Stimulated activated CD8-positive, alpha-beta memory T cell treated with anti-CD3 and anti-CD28 coated beads, Interleukin-4, amount 100 ng/mL, for 24 hours (primary cell): ENCODE results near the gene REXO1.
"Not testable (repeated sequence)": the region's sequence is repeated elsewhere in the genome, so short reads cannot be mapped to it uniquely, and the experiment has no call there.

Experiments used
- DNase-seq: peaks from one replicate; pipeline ENCODE4 v3.0.0-alpha.2; 2020; ENCODE audit warnings: low read depth

The REXO1 gene

DNA sequence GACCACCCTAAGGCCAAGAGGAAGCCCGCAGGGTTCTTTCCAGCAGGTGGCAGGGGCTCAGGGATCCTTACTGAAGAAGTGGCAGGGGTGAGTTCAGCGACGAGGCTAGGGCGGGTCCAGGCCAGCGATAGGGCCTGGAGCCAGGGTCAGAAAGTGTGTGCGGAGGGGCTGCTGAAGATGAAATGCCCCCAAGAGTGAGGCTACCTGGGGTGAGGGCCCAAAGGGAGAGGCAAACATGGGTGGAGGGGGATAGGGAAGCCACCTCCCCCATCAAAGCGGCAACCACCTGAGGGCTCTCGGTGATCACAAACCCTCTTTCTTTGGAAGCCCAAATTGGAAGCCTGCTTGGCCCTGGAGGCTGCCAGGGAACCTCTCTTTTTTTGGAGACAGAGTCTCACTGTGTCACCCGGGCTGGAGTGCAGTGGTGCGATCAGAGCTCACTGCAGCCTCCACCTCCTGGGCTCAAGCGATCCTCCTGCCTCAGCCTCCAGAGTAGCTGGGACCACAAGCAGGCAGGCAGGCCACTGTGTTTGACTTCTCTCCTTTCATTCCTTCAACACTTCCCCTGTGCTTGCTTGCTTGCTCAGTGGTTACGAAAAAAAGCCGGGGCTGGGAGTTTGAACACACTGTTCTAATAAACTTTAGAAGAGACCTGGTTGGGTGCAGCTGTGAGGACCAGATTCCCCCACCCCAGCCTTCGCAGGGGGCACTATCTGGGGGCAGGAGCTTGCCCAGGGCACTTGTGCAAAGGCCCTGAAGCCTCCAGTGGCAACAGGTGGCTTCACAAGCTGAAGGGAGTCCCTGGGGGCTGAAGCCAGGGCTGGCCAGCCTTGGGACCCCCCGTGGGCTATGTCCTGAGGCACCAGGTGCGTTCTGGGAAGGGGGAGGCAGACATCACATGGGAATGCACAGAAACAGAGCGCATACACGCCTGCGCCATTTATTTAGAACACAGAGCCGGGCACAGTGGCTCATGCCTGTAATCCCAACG is 34.8 kb downstream of the REXO1 start:
- no peak for DNase-seq

DNA sequence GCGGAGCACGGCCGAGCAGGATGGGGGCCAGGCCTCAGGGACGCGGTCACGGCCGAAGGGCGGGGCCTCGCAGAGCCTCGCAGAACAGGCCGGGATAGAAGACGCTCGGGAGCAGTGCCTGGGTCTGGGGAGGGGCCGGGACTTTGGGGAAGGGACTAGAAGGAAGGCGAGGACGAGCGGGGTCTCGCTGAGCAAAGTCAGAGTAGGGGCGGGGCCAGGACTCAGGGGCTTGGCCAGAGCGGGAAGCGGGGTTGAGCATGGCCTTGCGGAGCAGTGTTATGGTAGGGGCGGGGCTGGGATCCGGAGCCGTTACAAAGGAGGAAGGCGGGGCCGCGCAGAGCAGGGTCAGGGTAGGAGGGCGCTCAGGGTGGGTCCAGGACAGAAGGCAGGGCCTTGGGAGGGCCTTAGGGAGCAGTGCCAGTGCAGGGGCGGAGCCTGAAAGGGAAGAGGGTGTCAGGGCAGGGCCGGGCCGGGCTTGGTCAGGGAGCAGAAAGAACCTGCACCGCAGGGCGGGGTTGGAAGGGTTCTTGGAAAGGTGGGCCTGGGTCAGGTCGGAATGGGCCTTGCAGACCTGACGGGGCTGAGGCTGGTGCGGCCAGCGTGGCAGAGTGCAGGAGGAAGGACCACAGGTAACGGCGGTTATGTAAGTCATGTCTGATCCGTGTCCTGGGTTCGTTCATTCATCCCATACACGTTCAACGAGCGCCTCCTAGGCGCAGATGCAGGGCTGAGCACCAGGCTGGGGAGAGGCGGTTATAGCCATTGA is 35.7 kb downstream of the REXO1 start:
- DNase-seq: peak; percentile 71

DNA sequence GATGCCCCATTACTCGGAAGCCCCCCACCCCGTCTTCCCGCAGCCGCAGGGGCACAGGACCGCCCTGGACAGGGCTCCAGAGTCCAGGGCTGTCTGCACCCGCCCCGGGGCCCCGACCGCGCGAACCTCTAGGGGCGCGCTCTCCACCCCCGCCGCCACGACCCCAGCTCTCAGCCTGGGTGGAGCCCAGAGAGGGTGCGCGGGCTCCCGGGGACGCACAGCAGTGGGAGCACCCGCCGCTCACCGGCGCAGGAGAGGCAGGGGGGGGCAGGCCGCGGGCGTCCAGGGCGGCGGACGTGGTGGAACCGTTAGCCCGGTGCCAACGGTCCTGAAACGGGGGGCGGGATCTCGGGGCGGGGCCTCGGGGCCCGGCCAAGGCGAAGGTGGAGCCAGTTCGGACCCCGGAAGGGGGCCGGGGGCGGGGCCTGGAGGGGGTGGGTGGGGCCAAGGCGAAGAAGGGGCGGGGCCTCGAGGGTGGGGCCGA is 36.3 kb downstream of the REXO1 start, which contains the start of gene ATP8B3:
TSS of gene ATP8B3 (minus strand) at position 335 of the 484 bp plus-strand sequence. CDS start 540 bp downstream, outside the sequence.
- no peak for DNase-seq

DNA sequence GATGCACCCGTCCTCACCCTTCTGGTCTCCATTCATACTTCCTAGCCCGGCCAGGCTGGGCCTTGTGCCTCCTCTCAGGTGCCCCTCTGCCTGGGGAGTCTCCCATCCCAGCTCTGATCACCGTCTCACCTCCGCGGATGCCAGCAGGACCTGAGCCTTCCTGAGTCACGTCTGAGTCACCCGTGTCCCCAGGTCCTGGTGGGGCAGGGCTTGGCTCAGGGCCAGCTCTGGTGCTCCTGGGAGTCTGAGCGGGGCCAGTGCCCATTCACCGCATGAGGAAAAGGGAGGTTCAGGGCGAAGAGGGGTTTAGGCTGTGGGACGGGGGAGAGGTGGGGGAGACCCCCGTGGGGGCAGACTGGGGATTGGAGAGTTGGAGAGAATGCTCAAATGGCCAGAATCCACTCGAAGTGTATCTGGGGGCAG is 36.8 kb downstream of the REXO1 start:
- DNase-seq: peak; percentile 19

DNA sequence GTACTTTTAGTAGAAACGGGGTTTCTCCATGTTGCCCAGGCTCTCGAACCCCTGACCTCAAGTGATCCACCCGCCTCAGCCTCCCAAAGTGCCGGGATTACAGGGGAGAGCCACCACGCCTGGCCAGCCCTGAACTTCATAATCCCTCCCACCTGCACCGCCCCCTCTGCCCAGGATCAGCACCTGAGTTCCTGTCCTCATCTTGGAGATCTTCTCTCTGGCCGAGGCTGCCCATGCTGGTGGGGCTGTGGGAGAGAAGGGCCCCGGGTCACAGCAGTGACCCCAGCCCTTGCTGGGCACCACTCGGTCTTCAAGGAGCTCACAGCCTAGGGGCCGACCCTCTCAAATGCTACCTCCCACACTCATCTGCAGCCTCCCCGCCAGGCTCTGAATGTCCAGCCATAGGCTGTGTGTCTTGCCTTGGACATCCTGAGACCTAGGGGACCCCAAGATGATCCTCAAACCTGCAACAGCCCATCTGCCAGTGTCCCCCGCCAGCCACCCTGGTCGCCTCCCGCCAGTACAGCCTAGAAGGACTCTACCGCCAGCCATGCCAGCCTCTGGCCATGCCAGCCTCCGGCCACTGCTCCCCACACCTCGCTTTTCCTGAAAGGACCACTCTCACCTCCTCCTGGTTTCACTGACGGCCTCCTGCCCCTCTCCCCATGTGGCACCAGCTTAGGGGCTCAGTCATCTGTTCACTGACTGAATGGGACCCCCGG is 37.7 kb downstream of the REXO1 start:
- no peak for DNase-seq

DNA sequence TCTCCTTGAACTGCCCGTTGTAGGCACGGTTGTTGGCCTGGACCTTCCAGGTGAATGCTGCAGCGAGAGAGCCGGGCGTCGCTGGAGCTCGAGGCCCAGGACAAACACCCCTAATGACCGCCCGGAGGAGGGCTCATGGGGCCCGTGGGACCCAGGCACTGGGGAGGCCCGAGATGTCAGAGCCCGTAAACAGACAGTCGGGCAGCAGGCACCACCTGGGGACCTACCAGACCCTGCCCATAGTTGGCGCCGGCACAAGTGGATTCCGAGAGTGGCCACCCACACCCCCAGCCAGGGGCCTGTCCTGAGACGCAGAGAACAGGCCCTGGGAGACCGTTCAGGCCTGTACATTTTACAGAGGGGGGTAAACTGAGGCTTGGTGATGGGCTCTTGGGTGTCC is 38.6 kb downstream of the REXO1 start:
- DNase-seq: no peak

DNA sequence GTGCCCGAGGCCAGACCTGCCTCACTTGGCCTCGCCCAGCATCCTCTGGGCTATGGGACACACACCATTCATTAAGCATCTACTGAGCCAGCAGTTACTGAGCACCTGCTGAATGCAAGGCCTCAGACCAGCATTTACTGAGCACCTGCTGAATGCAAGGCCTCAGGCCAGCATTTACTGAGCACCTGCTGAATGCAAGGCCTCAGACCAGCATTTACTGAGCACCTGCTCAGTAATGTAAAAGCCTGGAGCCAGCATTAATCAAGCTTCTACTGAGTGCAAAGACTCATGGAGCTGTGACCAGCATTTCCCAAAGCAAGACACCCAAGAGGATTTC is 39.9 kb downstream of the REXO1 start:
- no peak for DNase-seq

DNA sequence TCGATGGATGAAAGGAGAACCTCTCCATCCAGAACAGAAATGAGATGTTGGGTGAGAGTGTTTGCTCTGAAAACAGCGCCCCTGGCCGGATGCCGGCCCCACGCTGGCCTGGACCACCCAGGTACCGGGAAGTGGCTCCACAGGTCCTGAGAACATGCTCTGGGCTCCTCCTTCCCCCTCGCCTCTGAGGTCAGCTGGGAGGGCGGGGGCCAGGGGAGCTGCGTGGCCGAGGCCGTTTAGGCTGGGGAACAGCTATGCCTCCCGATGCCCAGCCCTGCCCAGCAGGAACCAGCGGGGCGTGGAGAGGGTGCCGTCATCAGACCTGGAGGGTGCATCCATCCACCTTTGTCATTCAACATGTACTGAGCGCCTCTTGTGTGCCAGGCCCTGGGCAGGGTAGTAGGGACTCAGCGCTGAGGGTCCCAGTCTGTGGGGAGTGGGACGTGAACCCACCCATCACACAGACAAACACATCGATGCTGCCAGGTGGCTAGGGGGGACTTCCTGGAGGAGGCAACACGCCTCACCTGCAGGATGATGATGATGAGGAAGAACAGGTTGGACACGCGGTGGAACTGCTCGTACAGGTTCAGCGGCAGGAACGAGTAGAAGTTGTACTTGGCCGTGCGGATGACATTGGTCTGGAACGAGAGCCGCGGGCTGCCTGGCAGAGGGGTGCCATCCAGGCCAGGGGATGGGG is 40.4 kb downstream of the REXO1 start:
- no peak for DNase-seq

DNA sequence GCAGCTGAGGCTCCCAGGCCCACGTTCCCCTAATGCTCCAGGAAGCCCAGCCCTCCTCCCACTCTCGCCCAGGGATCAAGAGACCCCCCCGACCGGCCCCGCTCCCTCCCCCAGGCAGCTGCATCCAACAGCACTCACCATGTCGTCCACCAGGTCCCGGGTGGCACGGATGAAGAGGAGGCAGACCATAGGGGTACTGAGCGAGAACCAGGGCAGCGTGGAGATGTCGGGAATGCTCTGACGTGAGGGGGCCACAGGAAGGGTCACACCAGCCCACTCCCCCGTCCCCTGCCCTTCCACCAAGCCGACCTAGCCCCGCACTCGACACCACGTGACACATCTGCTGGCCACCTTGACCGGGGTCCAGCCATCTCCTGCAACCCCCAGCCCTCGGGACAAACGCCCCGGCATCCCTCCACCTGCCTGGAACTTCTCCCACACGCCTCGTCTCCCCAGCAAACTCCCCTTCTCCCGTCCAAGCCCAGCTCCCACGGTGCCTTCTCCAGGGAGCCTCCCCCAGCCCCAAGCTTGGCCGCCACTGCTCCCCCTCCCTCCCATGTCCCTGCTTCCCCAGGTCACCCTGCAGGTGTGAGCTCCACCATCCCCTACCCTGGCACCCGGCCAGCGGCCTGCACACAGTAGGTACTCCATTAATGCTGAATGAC is 41.1 kb downstream of the REXO1 start:
- DNase-seq: no peak

DNA sequence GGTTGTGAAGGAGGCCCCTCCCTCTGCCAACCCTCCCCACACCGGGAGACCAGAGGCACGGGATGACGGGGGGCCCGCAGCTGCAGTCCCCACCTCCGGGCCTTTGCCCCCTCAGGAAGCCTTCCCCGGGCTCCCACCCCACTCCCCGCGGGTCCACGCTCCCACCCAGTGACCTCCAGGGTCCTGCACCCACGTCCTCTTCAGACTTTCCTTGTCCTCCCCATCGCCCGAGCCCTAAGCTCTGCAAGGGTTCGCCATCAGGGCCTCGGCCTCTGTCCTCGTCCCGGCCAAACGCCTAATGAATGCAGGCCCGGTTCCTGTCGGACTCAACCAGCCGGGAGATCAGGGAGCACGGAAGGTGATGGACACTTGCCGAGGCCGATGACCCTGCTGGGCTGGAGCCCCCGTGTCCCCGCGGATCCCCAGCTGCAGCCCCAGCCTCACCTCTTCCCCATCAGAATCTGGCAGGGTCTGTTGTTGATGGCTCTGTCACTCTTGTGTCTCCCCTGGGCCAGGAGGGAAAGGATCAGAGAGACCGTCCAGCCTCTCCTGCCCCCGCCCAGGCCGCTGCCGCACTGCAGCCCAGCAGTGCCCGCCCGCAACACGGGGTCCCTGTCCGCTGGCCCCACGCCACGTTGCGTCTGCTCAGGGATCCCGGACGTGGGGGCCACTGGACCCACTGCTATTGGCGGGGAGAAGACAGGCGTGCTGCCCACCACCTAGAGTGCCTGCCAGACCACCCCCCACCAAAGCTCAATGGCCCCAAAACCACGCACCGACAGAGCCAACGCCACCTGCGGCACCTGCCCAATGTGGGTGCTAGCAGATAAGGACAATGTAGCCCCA is 41.9 kb downstream of the REXO1 start:
- no peak for DNase-seq

DNA sequence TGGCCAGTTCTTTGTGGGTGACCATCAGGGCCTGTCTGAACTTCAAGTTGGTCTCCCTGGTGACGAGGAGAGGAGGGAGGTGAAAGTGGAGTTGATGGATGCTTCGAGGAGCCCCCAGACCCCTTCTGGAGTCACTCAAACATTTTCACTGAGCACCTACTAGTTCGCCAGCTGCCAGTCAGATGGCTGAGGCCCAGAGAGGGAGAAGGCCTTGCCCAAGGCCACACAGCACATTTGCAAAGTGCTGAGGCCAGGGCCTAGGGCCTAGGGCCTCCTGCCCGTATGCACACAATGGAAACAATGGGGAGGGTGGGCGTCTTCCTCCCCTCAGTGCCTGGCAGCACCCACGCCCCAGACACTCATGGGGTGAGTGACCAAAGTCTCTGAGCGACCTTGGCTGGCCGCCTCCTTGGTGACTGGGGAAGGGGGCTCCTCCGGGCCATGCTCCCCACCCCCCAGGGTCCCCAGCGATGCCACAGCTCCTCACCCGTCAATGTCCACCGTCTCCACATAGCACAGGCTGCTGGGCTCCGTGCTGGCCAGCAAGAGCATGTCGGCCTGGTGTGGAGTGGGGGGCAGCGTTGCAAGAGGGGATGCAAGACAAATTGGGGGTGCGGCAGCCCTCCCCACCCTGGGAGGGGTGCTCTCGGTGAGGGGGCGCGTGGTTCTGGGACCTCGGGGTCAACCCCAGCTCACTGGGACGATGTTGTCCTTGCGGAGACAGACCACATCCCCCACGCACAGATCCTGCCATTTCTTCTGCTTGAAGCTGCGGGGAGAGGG is 42.7 kb downstream of the REXO1 start:
- DNase-seq: no peak

DNA sequence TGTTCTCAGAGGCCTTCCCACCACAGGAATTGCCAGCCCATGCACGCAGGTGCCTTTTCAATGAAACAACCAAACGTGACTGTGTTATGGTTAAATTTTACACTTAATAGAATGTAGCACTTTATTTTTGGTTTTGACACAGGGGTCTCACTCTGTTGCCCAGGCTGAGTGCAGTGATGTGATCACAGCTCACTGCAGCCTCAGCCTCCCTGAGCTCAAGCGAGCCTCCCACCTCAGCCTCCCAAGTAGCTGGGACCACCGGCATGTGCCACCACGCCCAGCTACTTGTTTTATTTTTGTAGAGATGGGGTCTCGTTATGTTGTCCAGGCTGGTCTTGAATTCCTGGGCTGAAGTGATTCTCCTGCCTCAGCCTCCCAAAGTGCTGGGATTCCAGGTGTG is 43.4 kb downstream of the REXO1 start:
- no peak for DNase-seq

DNA sequence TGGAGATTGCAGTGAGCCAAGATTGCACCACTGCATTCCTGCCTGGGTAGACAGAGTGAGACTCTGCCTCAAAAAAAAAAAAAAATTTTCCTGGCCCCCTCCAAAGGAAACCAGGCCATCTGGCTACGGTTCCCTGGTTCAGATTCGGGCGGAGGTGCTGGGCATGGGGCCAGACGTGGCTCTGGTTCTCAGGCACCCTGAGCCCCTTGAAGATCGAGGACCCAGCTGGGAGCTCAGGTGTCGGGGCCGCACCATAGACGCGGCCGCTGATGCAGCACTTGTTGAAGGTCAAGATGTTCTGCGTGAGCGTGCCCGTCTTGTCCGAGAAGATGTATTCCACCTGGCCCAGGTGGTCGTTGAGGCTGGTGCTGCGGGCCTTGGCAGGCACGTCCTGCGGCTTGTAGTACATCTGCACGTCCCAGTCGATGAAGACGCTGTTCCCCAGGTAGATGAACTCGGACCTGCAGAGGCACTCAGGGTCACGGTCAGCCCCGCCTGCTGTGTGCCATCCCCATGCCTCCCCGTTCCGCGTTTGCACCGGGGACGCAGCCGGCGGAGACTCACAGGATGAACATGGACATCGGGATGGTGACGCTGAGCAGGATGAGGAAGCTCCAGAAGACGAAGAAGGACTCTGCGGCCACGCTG is 48.5 kb downstream of the REXO1 start:
- no peak for DNase-seq

DNA sequence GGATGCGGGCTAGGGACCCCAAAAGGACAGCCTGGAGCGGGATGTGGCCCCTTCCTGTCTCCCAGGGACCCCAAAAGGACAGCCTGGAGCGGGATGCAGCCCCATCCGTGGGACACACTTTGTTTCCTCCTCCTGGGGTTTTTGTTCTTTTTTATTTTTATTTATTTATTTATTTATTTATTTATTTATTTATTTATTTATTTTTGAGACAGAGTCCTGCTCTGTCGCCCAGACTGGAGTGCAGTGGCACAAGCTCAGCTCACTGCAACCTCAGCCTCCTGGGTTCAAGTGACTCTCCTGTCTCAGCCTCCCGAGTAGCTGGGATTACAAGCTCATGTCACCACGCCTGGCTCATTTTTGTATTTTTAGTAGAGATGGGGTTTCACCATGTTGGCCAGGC is 51.0 kb downstream of the REXO1 start:
- not testable (repeated sequence) for DNase-seq

DNA sequence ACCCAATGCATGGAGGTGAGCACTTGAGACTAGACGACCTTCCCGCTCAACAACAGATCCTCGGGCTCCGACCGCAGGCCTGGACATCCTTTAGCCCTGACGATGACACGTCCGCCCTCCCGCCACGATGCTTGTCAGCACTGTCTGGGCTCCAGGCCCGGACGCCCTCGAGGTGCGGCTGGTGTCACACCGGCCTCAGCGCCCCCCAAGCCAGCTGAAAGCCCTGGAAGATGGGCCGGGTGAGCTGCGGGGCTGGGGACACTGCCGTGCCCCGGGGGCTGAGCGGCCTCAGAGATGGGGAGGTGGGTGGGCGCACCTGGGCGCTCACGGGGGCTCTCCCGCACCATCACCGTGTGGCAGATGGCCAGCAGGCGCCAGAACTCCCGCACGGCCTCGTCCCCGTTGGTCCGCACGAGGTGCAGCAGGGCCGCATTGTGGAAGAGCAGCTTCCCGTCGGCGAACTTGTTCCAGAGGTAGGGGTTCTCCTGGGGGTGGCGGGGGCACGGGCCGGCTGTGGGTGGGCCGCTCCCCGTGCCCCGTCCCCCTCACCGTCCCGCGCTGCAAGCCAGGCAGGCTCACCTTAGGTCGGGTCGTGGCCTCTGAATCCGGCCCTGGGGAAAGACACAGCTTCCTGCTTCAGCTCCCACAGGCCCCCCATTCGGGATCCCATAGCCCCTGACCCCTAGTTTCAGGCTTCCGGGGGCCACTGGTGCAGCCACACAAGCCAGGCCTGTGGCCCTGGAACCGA is 51.7 kb downstream of the REXO1 start:
- DNase-seq: no peak

DNA sequence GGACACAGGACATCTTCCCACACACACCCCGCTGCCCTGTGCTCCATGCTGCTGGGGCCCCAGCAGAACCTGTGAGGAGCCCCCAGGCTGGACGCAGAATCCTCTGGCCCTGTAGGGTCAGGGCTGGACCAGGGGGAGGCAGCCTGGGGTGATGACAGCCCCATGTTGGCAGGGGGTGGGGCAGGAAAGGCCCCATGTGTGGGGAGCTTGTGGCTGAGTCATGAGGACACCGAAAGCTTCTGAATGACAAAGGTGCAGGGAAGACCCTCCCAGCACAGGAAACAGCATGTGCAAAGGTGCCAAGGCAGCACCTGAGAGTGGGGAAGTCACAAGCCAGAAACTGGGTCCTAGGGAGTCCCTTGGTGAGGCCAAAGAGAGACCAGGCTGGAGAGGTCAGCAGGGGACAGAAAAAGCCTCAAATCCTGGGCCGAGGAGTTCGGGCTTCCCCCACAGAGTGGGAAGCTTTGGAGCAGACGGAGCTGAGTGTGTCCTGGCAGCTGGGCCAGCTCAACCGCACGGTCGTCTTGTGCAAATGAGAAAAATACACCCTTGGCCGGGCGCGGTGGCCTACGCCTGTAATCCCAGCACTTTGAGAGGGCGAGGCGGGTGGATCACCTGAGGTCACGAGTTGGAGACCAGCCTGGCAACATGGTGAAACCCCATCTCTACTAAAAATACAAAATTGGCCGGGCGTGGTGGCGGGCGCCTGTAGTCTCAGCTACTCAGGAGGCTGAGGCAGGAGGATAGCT is 53.7 kb downstream of the REXO1 start:
- DNase-seq: no peak

DNA sequence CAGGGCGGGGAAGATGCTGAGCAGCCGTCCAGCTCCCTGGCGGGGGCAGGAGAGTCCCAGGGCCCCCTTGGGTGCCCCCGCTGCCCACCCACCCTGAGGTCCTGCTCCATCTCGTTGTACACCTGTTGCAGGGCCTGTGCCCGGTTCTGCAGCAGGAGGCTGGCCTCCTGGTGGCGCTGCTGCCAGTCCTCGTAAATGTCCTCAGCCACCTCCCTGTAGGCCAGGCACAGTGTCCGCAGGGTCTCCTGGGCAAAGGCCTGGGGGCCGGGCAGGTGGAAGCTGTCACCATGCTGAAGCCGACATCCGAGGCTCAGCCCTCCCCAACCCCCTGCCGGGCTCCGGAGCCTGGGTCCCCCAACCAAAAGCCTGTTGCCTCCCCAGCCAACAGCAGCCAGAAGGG is 56.4 kb downstream of the REXO1 start:
- DNase-seq: no peak
